ENCODE data around the gene KCNK15. TPM values are rescaled to one million over a fixed set of nuclear protein-coding genes. Genes with fewer than 3 reads are reported as not detected.

KCNK15 gene
- total RNA-seq, 4 donors from 2014 or later = 6.3 to 10.0 (median 9.0) TPM

GRCh38 chr20:44727651-44728050 lies 18.0 kb upstream of the KCNK15 start:
- no peak for TF ChIP-seq CTCF (IDR thresholded peaks at IDR 0.05)
- ATAC-seq (ENCODE audit: low FRiP score) (no peak), DNase-seq (ENCODE audit: low spot score) (no peak)

GRCh38 chr20:44728801-44729443 lies 16.7 kb upstream of the KCNK15 start:
- TF ChIP-seq CTCF (IDR thresholded peaks at IDR 0.05) = no peak
- peak; percentile 51 for ATAC-seq (ENCODE audit: low FRiP score)
- no peak for DNase-seq (ENCODE audit: low spot score)

DNA sequence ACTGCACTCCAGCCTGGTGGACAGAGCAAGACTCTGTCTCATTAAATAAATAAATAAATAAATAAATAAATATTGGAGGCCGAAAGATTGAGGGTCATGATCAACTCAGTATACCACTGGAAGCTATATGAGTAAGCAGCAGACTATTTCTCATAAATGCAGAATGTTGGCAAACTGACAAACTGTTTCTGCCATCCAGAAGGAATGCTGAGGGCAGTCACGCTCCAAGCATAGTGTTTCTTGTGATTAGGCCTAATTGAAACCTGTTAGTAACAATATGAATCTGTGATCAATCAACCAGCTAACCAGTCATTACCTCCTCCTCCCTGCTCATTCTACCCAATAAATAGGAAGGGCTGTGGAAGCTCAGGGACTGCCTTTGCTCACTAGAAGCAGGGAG lies 15.2 kb upstream of the KCNK15 start:
- peak; percentile 8 for ATAC-seq (ENCODE audit: low FRiP score)
- no peak for TF ChIP-seq CTCF (IDR thresholded peaks at IDR 0.05)
- no peak for DNase-seq (ENCODE audit: low spot score)

DNA sequence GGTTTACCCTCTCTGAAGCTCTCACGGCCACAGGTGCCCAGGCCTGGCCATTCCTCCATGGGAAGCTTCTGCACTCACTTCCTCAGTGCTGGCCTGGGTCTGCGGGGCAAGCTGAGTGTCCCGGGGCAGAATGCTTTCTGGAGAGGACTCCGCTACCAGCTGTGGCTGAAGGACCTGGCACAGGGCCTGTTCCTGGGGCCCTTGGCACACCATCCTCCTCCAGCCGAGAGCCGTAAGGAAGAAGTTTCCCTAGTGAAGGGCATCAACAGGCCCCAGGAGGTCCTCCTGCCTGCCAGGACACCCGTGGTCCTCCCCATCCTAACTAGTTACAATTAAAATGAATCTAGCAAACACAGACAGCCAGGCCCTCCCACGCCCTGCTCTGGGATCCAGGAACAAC lies 14.0 kb upstream of the KCNK15 start:
- no peak for TF ChIP-seq CTCF (IDR thresholded peaks at IDR 0.05)
- DNase-seq (ENCODE audit: low spot score) (no peak), ATAC-seq (ENCODE audit: low FRiP score) (no peak)

DNA sequence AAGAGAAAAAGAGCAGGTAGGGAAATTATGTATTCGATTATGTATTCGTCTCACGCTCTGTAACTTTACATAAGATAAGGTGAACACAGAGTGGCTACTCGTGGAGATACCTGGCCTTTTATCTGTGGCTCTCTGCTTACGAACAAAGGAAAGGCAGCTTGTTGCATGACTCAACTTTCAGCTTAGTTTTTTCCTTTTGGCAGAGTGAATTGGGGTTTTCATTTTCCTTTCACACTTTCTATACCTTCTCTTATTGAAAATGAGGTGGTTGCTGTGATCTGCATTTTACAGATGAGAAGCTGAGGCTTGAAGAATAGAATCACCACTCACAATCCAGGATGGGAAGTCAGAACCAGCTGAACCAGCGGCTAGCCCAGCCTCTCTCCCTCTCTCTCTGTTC lies 13.3 kb upstream of the KCNK15 start:
- TF ChIP-seq CTCF (IDR thresholded peaks at IDR 0.05) = no peak
- no peak for DNase-seq (ENCODE audit: low spot score)
- ATAC-seq (ENCODE audit: low FRiP score) = no peak

GRCh38 chr20:44733341-44734069 lies 12.2 kb upstream of the KCNK15 start:
- ATAC-seq (ENCODE audit: low FRiP score) = peak; percentile 47
- TF ChIP-seq CTCF (IDR thresholded peaks at IDR 0.05) = peak in 1 of 3 donors; percentile 91
- peak; percentile 39 for DNase-seq (ENCODE audit: low spot score)

- no peak for TF ChIP-seq CTCF (IDR thresholded peaks at IDR 0.05)
- DNase-seq (ENCODE audit: low spot score) = no peak
- no peak for ATAC-seq (ENCODE audit: low FRiP score)
Measured at GRCh38 chr20:44734938-44735337, 10.7 kb upstream of the KCNK15 start.
